Liver (tissue), 9 donors: ENCODE results near the gene RET. TPM values are rescaled to one million over a fixed set of nuclear protein-coding genes. Genes with fewer than 3 reads are reported as not detected.

Source experiments
- DNase-seq: peaks from one replicate; pipeline ENCODE4 v3.0.0-alpha.2; 2017; ENCODE audit warnings: low spot score
- H3K27ac ChIP-seq, 2 donors: one replicate each; pipeline ENCODE4 v1.7.0; 2013; ENCODE audit warnings: inconsistent platforms in 2 of 2, low read length in 2 of 2, control low read depth in 1 of 2, low read depth in 1 of 2, mild to moderate bottlenecking in 1 of 2
- H3K27me3 ChIP-seq, 4 donors: one replicate each; pipeline versions ENCODE4 v1.6.1 to v1.7.0; 2013; ENCODE audit warnings: low read length in 3 of 4, inconsistent platforms in 1 of 4, mild to moderate bottlenecking in 1 of 4, moderate library complexity in 1 of 4; ENCODE audit not compliant: control insufficient read depth in 4 of 4, insufficient read depth in 4 of 4
- H3K36me3 ChIP-seq, 4 donors: one replicate each; pipeline versions ENCODE4 v1.6.1 to v1.7.0; 2013; ENCODE audit warnings: low read length in 3 of 4, mild to moderate bottlenecking in 3 of 4, low read depth in 1 of 4, moderate library complexity in 1 of 4; ENCODE audit not compliant: control insufficient read depth in 4 of 4, insufficient read depth in 3 of 4
- H3K4me1 ChIP-seq, 4 donors: one replicate each; pipeline versions ENCODE4 v1.6.1 to v1.7.0; 2013; ENCODE audit warnings: low read length in 3 of 4, mild to moderate bottlenecking in 3 of 4, moderate library complexity in 1 of 4; ENCODE audit not compliant: control insufficient read depth in 4 of 4, insufficient read depth in 4 of 4
- H3K4me3 ChIP-seq, 3 donors: one replicate each; pipeline versions ENCODE4 v1.6.1 to v1.7.0; 2013; ENCODE audit warnings: low read length in 3 of 3, control low read depth in 1 of 3, low read depth in 1 of 3, mild to moderate bottlenecking in 1 of 3
- H3K9ac ChIP-seq, 2 donors: one replicate each; pipeline ENCODE4 v1.7.0; 2013; ENCODE audit warnings: low read length in 2 of 2, mild to moderate bottlenecking in 2 of 2, moderate library complexity in 2 of 2, control low read depth in 1 of 2, low read depth in 1 of 2
- H3K9me3 ChIP-seq, 4 donors: one replicate each; pipeline versions ENCODE4 v1.6.1 to v1.7.0; 2013; ENCODE audit warnings: low read length in 3 of 4; ENCODE audit not compliant: control insufficient read depth in 4 of 4
- CTCF ChIP-seq: fragments of 150-350 bp; IDR thresholded peaks from 2 replicates; pipeline ENCODE4 v1.5.1; 2017; ENCODE audit warnings: improper control_type of control experiment, low read depth, low read length; ENCODE audit not compliant: missing input control
- EGR1 ChIP-seq, 2 donors: IDR thresholded peaks; 2 replicates each; pipeline ENCODE4 v1.6.1; 2016 to 2018; ENCODE audit warnings: antibody characterized with exemption in 2 of 2, low read depth in 2 of 2
- FOXA1 ChIP-seq: IDR thresholded peaks from 2 replicates; pipeline ENCODE4 v1.6.1; 2016; ENCODE audit warnings: antibody characterized with exemption
- FOXA2 ChIP-seq: IDR thresholded peaks from 2 replicates; pipeline ENCODE4 v1.6.1; 2016; ENCODE audit warnings: antibody characterized with exemption
- GABPA ChIP-seq, 2 donors: IDR thresholded peaks in 1 of 2; conservative IDR thresholded peaks in 1 of 2; 2 replicates each; pipeline ENCODE4 v1.6.1; 2016; ENCODE audit warnings: antibody characterized with exemption in 2 of 2, mild to moderate bottlenecking in 1 of 2, moderate library complexity in 1 of 2
- HNF4G ChIP-seq: IDR thresholded peaks from 2 replicates; pipeline ENCODE4 v1.6.1; 2016; ENCODE audit warnings: antibody characterized with exemption
- MAX ChIP-seq: IDR thresholded peaks from 2 replicates; pipeline ENCODE4 v1.6.1; 2016; ENCODE audit warnings: antibody characterized with exemption
- RAD21 ChIP-seq, 2 donors: IDR thresholded peaks; 2 replicates each; pipeline ENCODE4 v1.6.1; 2016; ENCODE audit warnings: antibody characterized with exemption in 2 of 2, mild to moderate bottlenecking in 2 of 2
- REST ChIP-seq: IDR thresholded peaks from 2 replicates; pipeline ENCODE4 v1.6.1; 2016; ENCODE audit warnings: antibody characterized with exemption, mild to moderate bottlenecking
- RXRA ChIP-seq, 2 donors: IDR thresholded peaks; 2 replicates each; pipeline ENCODE4 v1.6.1; 2017 to 2018; ENCODE audit warnings: antibody characterized with exemption in 2 of 2, mild to moderate bottlenecking in 1 of 2
- SP1 ChIP-seq: IDR thresholded peaks from 2 replicates; pipeline ENCODE4 v1.6.1; 2018; ENCODE audit warnings: antibody characterized with exemption, mild to moderate bottlenecking
- TAF1 ChIP-seq: conservative IDR thresholded peaks from 2 replicates; pipeline ENCODE4 v1.6.1; 2016; ENCODE audit warnings: antibody characterized with exemption, mild to moderate bottlenecking
- YY1 ChIP-seq: IDR thresholded peaks from 2 replicates; pipeline ENCODE4 v1.6.1; 2016; ENCODE audit warnings: antibody characterized with exemption, mild to moderate bottlenecking
- ZBTB33 ChIP-seq: IDR thresholded peaks from 2 replicates; pipeline ENCODE4 v1.6.1; 2016; ENCODE audit warnings: antibody characterized with exemption
- WGBS: extraction: QIAGEN DNeasy Blood & Tissue Kit; methylation state at CpG from one replicate; pipeline ENCODE4 v1.1.7; 2013; 5-methylcytosine and 5-hydroxymethylcytosine counted together
- polyA plus RNA-seq, 2 donors: library from polyadenylated mRNA; stranded (reverse) in 1 of 2; unstranded in 1 of 2; fragments of 200-250 nt in 1 of 2; fragments of >200 nt in 1 of 2; fragmentation: Nextera tagmentation in 1 of 2; extraction: Ambion mirVana in 1 of 2; gene quantifications; one replicate each; pipeline versions ENCODE4 v1.2.1 to v1.2.3, GENCODE V29; 2013 to 2015
- total RNA-seq, 2 donors: library from RNA; depleted of rRNA; stranded (reverse); fragments of >200 nt; gene quantifications; one replicate each; pipeline ENCODE4 v1.2.3, GENCODE V29; 2014
- donor health status: healthy.
- donor health status: healthy.
- donor health status: healthy.
- donor health status: healthy.
- donor health status: healthy.

Gene RET
- total and polyA plus RNA-seq, 4 donors = 0.09 to 2.5 (median 0.33) TPM; not detected in 1

- no peak for DNase-seq
- no peak overlapping the region for H3K9ac ChIP-seq
- no peak overlapping the region for H3K4me3 ChIP-seq
- H3K27ac ChIP-seq = no peak overlapping the region
- no peaks in the 10 kb centered on the region for H3K27me3 ChIP-seq
- peaks cover 8 to 38% (median 25%) of the 10 kb centered on the region in 4 donors for H3K4me1 ChIP-seq
- no peak for TF ChIP-seq MAX
- TF ChIP-seq FOXA2 = no peak
- no peaks in the 10 kb centered on the region for H3K9me3 ChIP-seq
- H3K36me3 ChIP-seq = no peaks in the 10 kb centered on the region
- WGBS = 88% methylated on average over 8 of the region's 8 CpGs
Observed at GRCh38 chr10:43061331-43061730, 15.5 kb upstream of the RET start.

GRCh38 chr10:43061760-43062159, 15.1 kb upstream of the RET start:
- H3K4me3 ChIP-seq = no peak overlapping the region
- H3K36me3 ChIP-seq = no peaks in the 10 kb centered on the region
- no peak overlapping the region for H3K27ac ChIP-seq
- no peaks in the 10 kb centered on the region for H3K9me3 ChIP-seq
- no peak for TF ChIP-seq REST
- TF ChIP-seq MAX = no peak
- no peak for TF ChIP-seq TAF1
- TF ChIP-seq HNF4G = no peak
- no peak for TF ChIP-seq ZBTB33
- TF ChIP-seq FOXA2 = no peak
- no peak for TF ChIP-seq FOXA1
- TF ChIP-seq YY1 = no peak
- no peak for TF ChIP-seq EGR1 (IDR thresholded peaks at IDR 0.05; ENCODE audit: low read depth in 2 of 2)
- no peak for TF ChIP-seq RXRA (IDR thresholded peaks at IDR 0.05)
- TF ChIP-seq GABPA (IDR thresholded peaks at IDR 0.05 in 1 of 2, conservative IDR thresholded peaks at IDR 0.05 in 1 of 2) = no peak
- no peak for TF ChIP-seq SP1
- no peak for TF ChIP-seq RAD21 (IDR thresholded peaks at IDR 0.05)
- TF ChIP-seq CTCF = no peak
- H3K4me1 ChIP-seq = peaks cover 4 to 33% (median 21%) of the 10 kb centered on the region in 4 donors
- WGBS = 88% methylated on average over 9 of the region's 9 CpGs
- DNase-seq = no peak
- no peaks in the 10 kb centered on the region for H3K27me3 ChIP-seq
- H3K9ac ChIP-seq = no peak overlapping the region
